Measurements from ENCODE around the gene ZNG1A.

ZNG1A gene

GRCh38 chr9:217950-218349, 39.1 kb upstream of the ZNG1A start:
- H3K27ac ChIP-seq (ENCODE audit: low read depth, low read length): no peak overlapping the region
- H4K20me1 ChIP-seq (ENCODE audit: low read depth, low read length): no peaks in the 10 kb centered on the region
- no peak overlapping the region for H3K9ac ChIP-seq (ENCODE audit: low read length)
- H3K4me2 ChIP-seq (ENCODE audit: low read depth, low read length, poor library complexity, severe bottlenecking): no peak overlapping the region
- no peaks in the 10 kb centered on the region for H3K9me3 ChIP-seq (ENCODE audit: insufficient read depth, low read length)
- TF ChIP-seq EZH2phosphoT487 (conservative IDR thresholded peaks at IDR 0.05; ENCODE audit: low read length): no peak
- TF ChIP-seq, protein P1, sequence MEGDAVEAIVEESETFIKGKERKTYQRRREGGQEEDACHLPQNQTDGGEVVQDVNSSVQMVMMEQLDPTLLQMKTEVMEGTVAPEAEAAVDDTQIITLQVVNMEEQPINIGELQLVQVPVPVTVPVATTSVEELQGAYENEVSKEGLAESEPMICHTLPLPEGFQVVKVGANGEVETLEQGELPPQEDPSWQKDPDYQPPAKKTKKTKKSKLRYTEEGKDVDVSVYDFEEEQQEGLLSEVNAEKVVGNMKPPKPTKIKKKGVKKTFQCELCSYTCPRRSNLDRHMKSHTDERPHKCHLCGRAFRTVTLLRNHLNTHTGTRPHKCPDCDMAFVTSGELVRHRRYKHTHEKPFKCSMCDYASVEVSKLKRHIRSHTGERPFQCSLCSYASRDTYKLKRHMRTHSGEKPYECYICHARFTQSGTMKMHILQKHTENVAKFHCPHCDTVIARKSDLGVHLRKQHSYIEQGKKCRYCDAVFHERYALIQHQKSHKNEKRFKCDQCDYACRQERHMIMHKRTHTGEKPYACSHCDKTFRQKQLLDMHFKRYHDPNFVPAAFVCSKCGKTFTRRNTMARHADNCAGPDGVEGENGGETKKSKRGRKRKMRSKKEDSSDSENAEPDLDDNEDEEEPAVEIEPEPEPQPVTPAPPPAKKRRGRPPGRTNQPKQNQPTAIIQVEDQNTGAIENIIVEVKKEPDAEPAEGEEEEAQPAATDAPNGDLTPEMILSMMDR (IDR thresholded peaks at IDR 0.05; ENCODE audit: insufficient read depth, low read length, poor library complexity, severe bottlenecking): no peak
- H3K79me2 ChIP-seq (ENCODE audit: insufficient read depth, low read length): no peaks in the 10 kb centered on the region
- peaks cover 14% of the 10 kb centered on the region; the same call in 1 of the 2 replicates for H3F3A ChIP-seq (ENCODE audit: insufficient read depth)
- H3K9me2 ChIP-seq (replicated peaks; ENCODE audit: insufficient read depth, low read length): no peaks in the 10 kb centered on the region
- no peak overlapping the region for H2AFZ ChIP-seq (ENCODE audit: low read depth, low read length, severe bottlenecking)
- no peaks in the 10 kb centered on the region for H3K36me3 ChIP-seq (ENCODE audit: low read length)
- H3K4me3 ChIP-seq (ENCODE audit: insufficient read depth, low read length, poor library complexity, severe bottlenecking): no peak overlapping the region
- H3K27me3 ChIP-seq (ENCODE audit: low read length): no peaks in the 10 kb centered on the region

DNA sequence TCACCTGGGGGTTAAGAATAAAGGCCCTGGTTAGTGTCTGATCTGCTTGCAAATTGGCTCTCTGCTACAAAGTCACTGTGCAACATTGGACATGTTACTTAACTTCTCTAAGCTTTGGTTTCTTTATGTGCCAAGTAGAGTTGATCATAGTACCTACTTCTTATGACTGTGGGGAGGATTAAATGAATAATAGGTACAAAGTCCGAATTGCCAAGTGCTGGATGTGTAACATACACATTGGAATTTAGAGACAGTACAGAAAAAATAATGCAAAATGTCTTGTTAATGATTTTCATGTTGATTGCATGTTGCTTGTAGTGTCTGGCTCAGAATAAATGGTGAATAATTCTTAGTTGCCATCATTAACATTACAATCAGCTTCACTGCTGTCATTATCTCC, 38.0 kb upstream of the ZNG1A start:
- Histone ChIP-seq H3K9me3 (ENCODE audit: insufficient read depth, low read length) (no peaks in the 10 kb centered on the region), H3K36me3 (ENCODE audit: low read length) (no peaks in the 10 kb centered on the region), H3K9me2 (replicated peaks; ENCODE audit: insufficient read depth, low read length) (no peaks in the 10 kb centered on the region), H2AFZ (ENCODE audit: low read depth, low read length, severe bottlenecking) (no peak overlapping the region), H3K9ac (ENCODE audit: low read length) (no peak overlapping the region), H3K4me2 (ENCODE audit: low read depth, low read length, poor library complexity, severe bottlenecking) (peak overlapping the region; percentile 93), H3K27ac (ENCODE audit: low read depth, low read length) (no peak overlapping the region), H4K20me1 (ENCODE audit: low read depth, low read length) (no peaks in the 10 kb centered on the region), H3K4me3 (ENCODE audit: insufficient read depth, low read length, poor library complexity, severe bottlenecking) (no peak overlapping the region), H3F3A (ENCODE audit: insufficient read depth) (peaks cover 17% of the 10 kb centered on the region; the same call in 1 of the 2 replicates), H3K79me2 (ENCODE audit: insufficient read depth, low read length) (no peaks in the 10 kb centered on the region), H3K27me3 (ENCODE audit: low read length) (no peaks in the 10 kb centered on the region)
- TF ChIP-seq, protein P1 (IDR thresholded peaks at IDR 0.05; ENCODE audit: insufficient read depth, low read length, poor library complexity, severe bottlenecking): no peak
- TF ChIP-seq EZH2phosphoT487 (conservative IDR thresholded peaks at IDR 0.05; ENCODE audit: low read length): no peak

GRCh38 chr9:215631-216155, 36.8 kb upstream of the ZNG1A start:
- Histone ChIP-seq H3K9me3 (ENCODE audit: insufficient read depth, low read length) (no peaks in the 10 kb centered on the region), H3K4me2 (ENCODE audit: low read depth, low read length, poor library complexity, severe bottlenecking) (peak overlapping the region; percentile 93), H3K27ac (ENCODE audit: low read depth, low read length) (peak overlapping the region; percentile 62), H3F3A (ENCODE audit: insufficient read depth) (peaks cover 17% of the 10 kb centered on the region; the same call in 1 of the 2 replicates), H3K27me3 (ENCODE audit: low read length) (no peaks in the 10 kb centered on the region), H3K9ac (ENCODE audit: low read length) (peak overlapping the region; percentile 73), H3K79me2 (ENCODE audit: insufficient read depth, low read length) (no peaks in the 10 kb centered on the region), H3K36me3 (ENCODE audit: low read length) (no peaks in the 10 kb centered on the region), H2AFZ (ENCODE audit: low read depth, low read length, severe bottlenecking) (peak overlapping the region; percentile 97), H3K4me3 (ENCODE audit: insufficient read depth, low read length, poor library complexity, severe bottlenecking) (peak overlapping the region; percentile 70), H3K9me2 (replicated peaks; ENCODE audit: insufficient read depth, low read length) (no peaks in the 10 kb centered on the region), H4K20me1 (ENCODE audit: low read depth, low read length) (no peaks in the 10 kb centered on the region)
- TF ChIP-seq EZH2phosphoT487 (conservative IDR thresholded peaks at IDR 0.05; ENCODE audit: low read length): no peak
- TF ChIP-seq, protein P1 (IDR thresholded peaks at IDR 0.05; ENCODE audit: insufficient read depth, low read length, poor library complexity, severe bottlenecking): no peak

All from SU-DHL-6 (cell line).